GM18499 (cell line): ENCODE measurements around the gene CNTN4.
"Not testable (repeated sequence)": the region's sequence is repeated elsewhere in the genome, so short reads cannot be mapped to it uniquely, and the experiment has no call there.

Source experiments
- ATAC-seq: cut with Tn5 transposase; IDR thresholded peaks from one replicate; pipeline ENCODE4 v1.9.1; 2021; ENCODE audit warnings: moderate number of reproducible peaks; ENCODE audit not compliant: insufficient read depth, unreplicated experiment

The CNTN4 gene

DNA sequence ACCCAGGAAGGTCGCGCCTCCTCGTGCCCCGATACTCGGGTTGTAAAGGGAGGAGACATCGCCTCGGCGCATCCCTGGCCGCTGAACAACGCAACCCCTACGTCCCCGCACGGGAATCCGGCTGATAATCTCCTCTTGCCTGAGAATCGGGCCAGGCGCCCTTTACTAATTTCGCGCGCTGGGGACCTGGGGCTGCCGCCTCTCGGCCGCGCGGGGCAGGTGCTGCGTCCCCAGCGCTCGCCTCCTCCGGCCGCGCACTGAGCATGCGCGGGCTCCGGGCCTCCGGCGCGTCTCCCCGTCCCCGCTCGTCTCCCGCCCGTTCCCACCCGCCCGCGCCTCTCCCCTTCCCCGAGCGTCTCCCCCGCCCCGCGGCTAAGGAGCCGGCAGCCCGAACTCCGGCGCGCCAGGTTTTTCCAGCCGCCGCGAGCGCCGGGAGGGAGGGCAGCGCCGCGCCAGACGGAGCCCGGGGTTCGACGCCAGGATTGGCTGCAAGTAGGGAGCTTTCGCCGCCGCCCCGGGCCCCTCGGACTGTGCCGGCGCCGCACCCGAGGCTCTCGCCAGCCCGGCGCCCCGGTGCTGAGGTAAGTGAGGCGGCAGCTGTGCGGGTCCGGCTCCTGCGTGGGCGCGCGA lies at the start of gene CNTN4:
CNTN4 (plus strand) TSS at position 469 of the 630 bp plus-strand sequence.
- no peak for ATAC-seq

DNA sequence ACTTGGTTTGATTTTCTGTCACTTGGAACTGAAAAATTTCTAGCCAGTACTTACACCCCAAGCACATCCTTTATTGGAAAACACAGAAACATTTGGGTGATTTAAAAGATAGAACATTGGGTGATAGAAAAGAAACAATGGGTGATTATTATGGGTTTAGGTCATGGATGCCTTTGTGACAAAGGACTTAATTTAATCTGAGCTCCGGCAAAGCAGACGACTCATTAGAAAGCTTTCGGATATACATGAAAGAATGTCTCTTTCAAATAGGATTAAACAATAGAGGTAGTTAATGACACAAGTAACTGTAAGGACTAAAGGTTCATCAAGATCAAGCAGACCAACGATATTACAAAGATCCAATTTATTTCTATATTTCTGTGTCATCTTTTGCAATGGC lies 37.3 kb upstream of the CNTN4 start:
- ATAC-seq = no peak

DNA sequence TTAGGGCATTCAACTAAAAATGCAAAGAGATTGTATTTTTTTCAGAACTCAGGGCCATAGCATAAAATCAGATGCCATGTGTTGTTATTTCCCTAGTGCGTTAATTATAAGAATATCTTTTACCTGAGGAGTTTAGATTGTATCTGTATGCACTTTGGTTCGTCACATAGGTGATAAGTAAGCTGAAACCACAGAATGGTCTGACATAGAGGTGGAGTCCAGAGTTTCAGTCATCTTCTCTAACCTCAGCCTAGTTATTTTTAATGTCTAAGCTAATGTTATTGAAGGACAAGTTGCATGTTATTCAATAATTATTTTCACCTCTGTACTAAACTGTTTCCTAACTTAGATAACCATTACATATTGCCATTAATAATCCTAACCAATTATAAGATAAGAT lies 27.1 kb upstream of the CNTN4 start:
- no peak for ATAC-seq

DNA sequence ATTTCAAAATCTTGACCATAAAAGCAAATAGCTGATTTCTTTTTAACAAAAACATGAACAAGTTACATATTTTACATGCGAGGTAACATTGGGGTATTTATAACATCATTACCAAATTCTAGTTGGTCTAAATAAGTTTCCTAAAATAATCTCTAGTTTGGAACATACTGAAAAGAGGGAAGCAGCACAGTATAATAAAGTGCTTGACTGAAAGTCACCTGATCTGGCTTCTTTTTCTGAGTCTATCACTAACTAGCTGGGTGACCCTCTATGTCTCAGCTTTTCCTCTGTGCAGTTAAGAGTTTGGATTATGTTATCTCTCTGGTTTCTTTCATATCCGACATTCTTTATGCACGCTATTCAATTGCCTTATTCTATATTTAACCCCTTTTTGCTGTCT lies 19.8 kb upstream of the CNTN4 start:
- ATAC-seq = no peak

DNA sequence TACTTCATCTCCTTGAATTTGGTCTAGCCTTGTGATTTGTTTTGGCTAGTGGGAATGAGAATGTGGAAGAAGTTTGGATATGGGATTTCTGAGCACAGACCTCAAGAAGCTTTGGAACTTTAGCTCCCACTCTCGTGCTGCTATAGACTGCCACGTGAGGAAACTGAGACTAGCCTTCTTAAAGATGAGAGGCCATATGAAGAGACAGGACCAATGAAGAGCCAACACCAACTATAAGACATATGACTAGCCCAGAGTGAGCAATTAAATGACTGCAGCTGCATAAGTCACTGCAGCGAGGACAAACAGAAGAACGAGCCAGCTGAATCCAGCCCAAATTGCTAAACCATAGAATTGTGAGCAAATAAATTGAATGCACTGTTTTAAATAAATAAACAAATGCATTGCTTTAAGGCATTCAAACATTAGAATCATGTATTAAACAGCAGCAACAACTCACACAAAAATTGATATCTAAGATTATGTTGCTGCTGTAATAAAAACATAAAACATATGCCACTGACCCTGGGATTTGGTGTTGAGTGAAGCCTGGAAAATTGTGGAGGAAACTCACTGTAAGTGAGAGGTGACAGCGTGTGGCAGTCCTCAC lies 15.7 kb upstream of the CNTN4 start:
- no peak for ATAC-seq

DNA sequence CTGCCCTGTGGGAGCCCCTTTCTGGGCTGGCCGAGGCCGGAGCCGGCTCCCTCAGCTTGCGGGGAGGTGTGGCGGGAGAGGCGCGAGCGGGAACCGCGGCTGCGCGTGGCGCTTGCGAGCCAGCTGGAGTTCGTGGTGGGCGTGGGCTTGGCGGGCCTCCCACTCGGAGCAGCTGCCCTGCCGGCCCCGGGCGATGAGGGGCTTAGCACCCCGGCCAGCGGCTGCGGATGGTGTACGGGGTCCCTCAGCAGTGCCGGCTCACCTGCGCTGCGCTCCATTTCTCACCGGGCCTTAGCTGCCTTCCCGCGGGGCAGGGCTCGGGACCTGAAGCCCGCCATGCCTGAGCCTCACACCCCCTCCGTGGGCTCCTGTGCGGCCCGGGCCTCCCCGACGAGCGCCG lies 15.1 kb upstream of the CNTN4 start:
- ATAC-seq = not testable (repeated sequence)

DNA sequence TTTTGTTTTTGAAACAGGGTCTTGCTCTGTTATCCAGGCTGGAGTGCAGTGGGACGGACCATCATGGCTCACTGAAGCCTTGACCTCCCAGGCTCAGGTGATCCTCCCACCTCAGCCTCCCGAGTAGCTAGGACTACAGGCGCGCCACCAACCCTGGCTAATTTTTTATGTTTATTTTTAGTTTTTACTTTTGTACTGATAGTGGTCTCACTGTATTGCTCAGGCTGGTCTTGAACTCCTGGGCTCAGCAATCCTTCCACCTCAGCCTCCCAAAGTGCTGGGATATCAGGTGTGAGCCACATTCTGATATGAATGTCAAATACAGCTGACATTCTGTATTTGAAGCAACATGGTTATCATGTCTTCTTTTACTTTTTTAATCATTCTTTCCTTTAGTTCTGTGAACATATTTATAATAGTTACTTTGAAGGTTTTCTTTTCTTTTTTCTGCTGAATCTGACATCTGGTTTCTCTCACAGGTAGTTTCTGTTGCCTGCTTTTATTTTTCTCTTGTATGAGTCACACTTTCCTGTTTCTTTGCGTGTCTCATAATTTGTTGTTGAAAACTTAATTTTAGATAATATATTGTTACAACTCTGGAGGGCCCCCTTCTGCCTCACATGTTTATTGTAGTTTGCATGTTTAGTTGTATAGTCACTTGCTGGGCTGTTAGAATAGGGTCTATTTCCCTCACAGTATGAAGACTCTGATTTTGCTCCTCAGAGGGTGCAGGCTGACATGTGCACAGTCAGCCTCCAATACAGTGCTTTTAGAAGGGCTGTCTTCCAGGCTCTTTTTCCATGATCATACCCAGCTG lies 8.4 kb upstream of the CNTN4 start:
- ATAC-seq = no peak

DNA sequence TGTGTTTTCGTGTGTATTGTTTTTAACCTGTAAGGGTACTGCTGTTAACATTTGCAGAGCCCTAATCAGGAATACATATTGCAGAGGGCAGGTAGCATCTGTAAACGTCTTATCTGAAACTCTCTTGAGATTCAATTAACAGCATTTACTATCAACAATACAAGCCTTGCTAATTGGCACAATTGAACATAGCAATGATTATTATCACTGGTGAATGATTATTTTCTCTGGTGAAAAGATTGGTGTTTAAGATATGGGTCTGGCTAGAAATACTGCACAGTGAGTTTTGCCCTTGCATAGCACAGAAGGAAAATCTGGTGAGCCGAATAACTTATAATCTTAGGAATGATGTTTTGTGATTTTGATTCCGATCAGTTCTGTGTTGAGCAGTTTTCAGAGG lies 5.9 kb upstream of the CNTN4 start:
- no peak for ATAC-seq

DNA sequence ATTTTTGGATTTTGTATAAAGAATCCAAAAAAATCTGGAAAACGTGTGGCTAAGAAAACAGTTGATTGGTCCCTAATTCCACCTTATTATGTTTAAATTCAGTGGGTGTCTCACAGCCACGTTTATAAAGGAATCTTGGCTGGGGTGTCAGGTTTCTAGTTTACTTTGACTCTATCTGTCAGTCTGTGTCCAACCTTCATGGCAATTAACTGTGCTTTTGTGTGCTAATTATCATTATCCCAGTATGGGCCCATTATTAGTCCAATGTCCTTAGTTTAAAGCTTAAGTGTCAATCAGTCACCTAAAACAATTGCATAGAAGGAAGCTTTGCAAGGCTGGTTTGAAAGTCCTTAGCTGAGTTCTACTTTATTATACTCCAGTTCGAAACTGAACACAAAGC lies 3.7 kb upstream of the CNTN4 start:
- ATAC-seq = no peak

DNA sequence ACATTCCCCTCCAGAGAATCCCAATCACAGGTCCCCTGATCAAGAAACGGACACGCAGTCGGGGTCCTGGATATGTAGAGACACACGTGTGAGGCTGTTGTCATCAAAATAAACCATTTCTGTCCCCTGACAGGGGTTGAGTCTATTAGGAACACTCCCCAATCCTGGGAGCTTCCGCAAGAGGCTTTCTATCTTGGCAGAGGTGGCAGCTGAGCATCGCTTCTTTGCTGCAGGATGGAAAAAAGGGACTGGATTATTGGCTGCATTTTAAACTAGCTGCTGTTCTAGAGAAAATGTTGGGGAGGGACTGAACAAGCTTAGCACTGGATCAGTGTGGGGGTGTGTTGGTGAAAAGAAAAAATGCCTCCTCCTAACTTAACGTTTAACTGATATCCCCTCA lies 2.5 kb upstream of the CNTN4 start:
- no peak for ATAC-seq

DNA sequence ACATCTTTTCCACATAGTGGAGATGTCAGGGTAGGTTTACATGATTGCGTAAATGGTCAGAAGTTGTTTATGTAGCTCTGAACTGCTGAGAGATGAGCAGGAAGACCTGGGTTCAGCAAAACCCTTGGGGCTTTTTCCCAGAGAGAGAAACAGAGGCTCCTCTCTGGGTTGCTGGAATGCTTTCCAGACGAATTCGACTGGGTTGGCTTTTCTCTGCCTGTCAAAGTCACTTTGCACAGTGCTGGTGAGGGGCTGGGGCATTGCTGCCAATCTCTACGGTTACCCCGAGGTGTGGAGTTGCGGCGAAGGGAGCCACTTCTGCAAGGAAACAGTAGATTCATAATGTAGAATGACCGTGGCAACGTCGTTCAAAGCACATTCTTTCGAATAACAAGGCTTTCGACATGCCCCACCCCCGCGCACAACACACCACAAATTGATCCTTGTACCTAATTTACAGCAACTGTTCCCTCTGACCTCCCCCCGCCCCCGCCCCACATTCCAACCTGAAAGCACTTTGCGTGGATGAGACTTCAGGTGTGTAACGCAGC lies 950 bp upstream of the CNTN4 start:
- ATAC-seq = no peak

DNA sequence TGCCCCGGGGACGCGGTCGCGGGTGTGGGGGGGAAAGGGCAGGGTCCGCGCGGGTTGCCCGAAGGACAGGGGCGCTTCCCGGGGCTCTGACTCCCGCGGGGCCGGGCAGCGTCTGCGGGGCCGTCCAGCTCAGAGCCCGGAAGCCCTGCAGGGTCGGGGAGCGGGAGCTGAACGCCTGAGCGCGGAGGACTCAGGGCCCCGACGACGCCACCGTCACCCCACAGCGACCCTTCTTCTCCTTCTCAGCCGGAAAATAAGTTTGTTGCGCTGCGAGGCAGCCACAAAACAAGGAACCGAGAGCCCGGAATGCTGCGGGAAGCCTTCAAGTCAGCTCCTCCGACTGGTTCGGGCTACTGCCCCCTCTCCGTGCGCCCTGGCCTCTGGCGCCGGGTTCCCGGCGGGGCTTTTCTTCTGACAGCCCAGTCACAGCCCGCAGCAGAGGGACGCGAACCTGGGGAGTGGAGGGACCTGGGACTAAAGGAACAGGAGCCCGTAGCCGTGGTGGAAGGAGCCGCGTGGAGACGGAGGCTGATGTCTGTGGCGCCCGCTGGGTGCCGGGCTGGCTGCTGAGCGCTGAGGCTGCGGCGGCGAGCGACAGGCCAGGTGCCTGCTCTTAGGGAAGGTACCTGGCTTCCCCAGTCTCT lies 484 bp downstream of the CNTN4 start:
- no peak for ATAC-seq

DNA sequence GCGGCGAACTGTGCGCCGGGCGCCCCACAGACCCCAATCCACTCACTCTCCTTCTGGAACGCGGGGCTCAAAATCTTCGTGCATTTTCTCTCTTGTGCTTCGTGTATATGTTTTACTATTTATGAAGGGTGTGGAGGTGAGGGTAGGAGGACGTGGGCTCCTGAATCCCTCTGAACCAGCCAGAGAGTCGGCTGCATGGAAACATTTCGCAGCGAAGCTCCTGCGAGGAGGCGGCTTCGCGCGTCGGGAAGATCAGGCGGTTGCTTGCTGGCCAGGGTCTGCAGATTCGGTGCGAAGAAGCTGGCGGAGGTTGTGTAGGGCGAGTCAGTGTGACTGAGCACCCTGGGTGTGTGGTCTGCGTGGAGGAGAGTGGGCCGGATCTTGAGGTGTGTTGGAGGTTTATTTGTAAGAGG lies 1.1 kb downstream of the CNTN4 start:
- no peak for ATAC-seq

DNA sequence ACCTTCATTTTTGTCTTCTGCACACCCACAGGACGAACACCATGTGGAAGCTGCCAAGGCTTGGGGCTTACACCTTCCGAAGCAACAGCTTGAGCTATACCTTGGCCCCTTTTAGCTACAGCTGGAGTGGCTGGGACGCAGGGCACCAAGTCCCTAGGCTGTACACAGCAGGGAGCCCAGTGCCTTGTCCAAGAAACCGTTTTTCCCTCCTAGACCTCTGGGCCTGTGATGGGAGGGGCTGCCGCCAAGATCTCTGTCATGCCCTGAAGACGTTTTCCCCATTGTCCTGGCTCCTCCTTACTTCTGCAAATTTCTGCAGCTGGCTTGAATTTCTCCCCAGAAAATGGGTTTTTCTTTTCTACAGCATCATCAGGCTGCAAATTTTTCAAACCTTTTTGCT lies 7.8 kb downstream of the CNTN4 start:
- no peak for ATAC-seq

DNA sequence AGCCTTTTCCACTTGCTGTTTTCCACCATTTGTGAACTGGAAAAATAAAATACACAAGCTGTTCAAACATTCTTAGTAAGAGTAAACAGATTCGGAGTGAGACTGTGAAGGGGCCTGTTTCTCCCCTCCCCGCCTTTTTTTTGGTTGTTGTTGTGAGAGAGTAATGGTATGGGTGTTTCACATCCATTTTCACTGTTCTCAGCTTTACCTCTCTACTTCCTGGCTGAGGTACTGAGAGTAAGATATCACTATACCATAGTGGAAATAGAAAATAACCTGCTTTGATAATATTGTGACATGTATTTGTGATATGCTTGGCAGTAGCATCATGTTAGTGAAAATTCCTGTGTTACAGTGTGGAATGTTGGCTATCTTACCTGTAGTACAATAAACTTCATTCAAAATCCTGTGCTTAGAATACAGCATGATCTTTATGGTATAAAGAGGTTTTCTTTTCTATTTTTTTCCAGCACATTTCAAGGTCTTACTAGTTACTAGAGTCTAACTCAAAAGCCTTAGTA lies 12.0 kb downstream of the CNTN4 start:
- ATAC-seq = no peak

DNA sequence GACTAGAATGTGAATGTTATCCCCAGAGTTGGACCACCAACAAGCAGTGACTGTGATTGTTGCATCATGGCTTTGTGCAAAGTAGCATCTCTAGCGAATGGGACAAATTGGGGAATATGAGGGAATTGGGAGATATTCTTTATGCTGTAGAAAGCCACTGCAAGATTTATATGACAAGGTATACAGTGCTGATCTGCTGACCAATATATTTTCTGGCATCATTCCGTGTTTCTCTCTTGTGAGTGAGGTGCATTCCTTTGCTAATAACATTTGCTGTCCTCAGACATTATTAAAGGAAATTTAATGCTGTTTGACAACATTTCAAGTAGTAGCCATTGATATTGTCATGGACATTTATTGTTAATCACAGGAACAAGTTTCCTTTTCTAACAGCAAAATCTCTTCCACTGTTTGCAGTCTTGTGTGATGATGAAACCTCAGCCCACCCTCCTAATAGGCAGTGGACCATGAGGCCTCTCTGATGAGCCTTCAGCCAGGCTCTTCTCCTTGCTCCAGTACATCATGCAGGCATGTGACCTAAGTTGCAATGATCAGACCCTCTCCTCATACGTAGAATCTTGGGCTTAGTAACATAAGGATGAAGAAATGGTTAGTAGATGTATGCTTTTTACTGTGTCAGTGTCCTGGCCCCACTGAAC lies 16.1 kb downstream of the CNTN4 start:
- ATAC-seq = no peak

DNA sequence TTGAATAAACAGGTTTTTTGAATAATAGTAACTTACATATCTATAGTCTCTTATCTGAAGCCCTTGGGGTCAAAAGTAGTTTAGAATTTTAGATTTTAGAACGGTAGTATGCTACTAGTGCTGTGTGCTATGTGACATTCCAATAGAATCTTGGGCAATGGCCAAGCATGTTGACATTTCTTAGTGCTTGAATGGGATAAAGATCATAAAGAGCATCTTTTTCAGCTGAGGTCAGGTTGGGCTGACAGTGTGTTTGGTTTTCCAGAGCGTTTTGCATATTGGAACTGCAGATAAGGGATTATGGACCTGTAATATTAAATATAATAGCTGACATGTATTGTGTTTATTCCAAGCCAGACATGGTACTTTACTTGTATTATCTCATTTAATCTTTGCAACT lies 32.1 kb downstream of the CNTN4 start:
- no peak for ATAC-seq

DNA sequence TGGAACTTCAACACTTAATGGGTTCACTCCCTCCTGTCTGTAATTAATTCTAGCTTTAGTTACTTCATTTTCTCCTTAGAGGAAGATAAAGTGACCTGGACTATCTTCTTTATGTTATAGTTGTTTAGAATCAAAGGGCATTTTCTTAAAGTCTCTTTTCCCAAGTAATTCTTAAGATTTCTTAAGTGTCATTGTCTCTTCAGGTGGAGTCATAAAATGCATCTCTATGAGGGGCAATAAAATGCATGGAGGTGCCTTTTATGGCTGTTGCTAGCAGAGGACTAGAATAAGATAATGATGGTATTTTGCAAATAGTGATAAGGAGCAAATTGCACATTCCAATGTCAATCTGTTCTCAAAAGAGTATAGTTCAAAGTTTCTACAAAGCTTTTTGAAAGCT lies 34.5 kb downstream of the CNTN4 start:
- ATAC-seq = no peak

DNA sequence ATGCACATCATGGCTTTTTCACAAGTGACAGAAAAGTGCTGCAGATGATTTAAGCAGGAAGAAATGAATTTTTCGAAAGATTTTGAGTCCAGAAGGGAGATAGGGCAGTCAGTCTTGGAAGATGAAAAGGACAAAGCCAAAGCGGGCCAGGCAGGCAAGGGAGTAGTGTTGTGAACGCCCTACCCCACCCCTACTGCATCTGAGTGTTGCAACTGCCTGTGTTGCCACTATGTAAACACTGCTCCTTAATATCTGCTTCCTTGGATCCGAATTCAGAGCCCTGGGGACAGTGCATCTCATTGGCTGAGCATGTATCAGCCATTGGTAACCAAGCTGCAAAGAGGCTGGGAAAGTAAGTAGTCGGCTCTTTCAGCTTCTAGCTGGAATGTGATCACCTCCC lies 39.0 kb downstream of the CNTN4 start:
- no peak for ATAC-seq

DNA sequence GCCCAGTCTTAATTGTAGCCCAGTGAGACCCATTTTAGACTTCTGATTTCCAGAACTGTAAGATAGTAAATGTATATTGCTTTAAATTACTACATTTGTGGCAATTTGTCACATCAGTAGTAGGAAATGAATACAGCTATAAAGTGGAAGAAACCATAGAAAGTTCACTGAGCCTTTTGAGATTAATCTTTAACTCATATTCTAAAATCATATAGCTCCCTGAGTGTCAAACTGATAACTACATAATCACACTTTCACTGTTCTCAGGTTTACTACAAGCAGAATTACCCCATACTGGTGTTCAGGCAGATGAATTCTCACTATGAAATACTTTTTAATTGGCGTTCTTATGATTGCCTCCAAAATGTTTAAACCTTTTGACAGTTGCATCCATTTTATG lies 42.8 kb downstream of the CNTN4 start:
- ATAC-seq = no peak
